Large intestine (tissue), 3 donors: Measurements from ENCODE around the gene PASD1. TPM values are rescaled to one million over a fixed set of nuclear protein-coding genes. Genes with fewer than 3 reads are reported as not detected.

Source experiments
- DNase-seq, 2 donors: peaks; one replicate each; pipeline versions ENCODE4 v3.0.0 to v3.0.0-alpha.2; 2013
- H3K27ac ChIP-seq: one replicate; pipeline ENCODE4 v1.5.1; 2013; ENCODE audit warnings: low read length
- H3K27me3 ChIP-seq: 2 replicates; pipeline ENCODE4 v1.6.1; 2013; ENCODE audit warnings: low read length; ENCODE audit not compliant: control insufficient read depth, insufficient read depth
- H3K36me3 ChIP-seq: 2 replicates; pipeline ENCODE4 v1.6.1; 2013; ENCODE audit warnings: low read length; ENCODE audit not compliant: control insufficient read depth, insufficient read depth
- H3K4me1 ChIP-seq: one replicate; pipeline ENCODE4 v1.6.1; 2013; ENCODE audit warnings: low read length; ENCODE audit not compliant: control insufficient read depth, insufficient read depth
- H3K4me3 ChIP-seq: one replicate; pipeline ENCODE4 v1.5.1; 2013; ENCODE audit warnings: low read length
- H3K9me3 ChIP-seq: one replicate; pipeline ENCODE4 v1.6.1; 2013; ENCODE audit warnings: mild to moderate bottlenecking, low read depth, low read length, moderate library complexity; ENCODE audit not compliant: control insufficient read depth
- WGBS: methylation state at CpG from one replicate; pipeline ENCODE4 v1.1.5; 2013; ENCODE audit warnings: low lambda C conversion rate; ENCODE audit not compliant: insufficient coverage; 5-methylcytosine and 5-hydroxymethylcytosine counted together
- polyA plus RNA-seq: library from polyadenylated mRNA; unstranded; fragments of 120-200 nt; gene quantifications from one replicate; pipeline ENCODE4 v1.2.1, GENCODE V29; 2013

The PASD1 gene
- polyA plus RNA-seq, 1 donor = not detected

- H3K9me3 ChIP-seq = peaks cover 3% of the 10 kb centered on the region
- WGBS = no CpG with 5 or more reads among the region's 1 CpG
- H3K27ac ChIP-seq = no peak overlapping the region
- H3K27me3 ChIP-seq = no peaks in the 10 kb centered on the region
- no peaks in the 10 kb centered on the region for H3K36me3 ChIP-seq
- H3K4me1 ChIP-seq = no peaks in the 10 kb centered on the region
- DNase-seq = no peak
- H3K4me3 ChIP-seq = no peak overlapping the region
Measured at GRCh38 chrX:151604931-151605330, 41.5 kb downstream of the PASD1 start.

- Histone ChIP-seq H3K36me3 (no peaks in the 10 kb centered on the region), H3K27me3 (no peaks in the 10 kb centered on the region), H3K9me3 (no peaks in the 10 kb centered on the region), H3K4me1 (no peaks in the 10 kb centered on the region), H3K27ac (no peak overlapping the region), H3K4me3 (no peak overlapping the region)
- no CpG with 5 or more reads among the region's 5 CpGs for WGBS
- DNase-seq = no peak
Measured at GRCh38 chrX:151609222-151609621, 45.7 kb downstream of the PASD1 start.

- WGBS = no CpG with 5 or more reads among the region's 3 CpGs
- Histone ChIP-seq H3K4me3 (no peak overlapping the region), H3K36me3 (no peaks in the 10 kb centered on the region), H3K27ac (no peak overlapping the region), H3K4me1 (no peaks in the 10 kb centered on the region), H3K9me3 (no peaks in the 10 kb centered on the region), H3K27me3 (no peaks in the 10 kb centered on the region)
- peak in 1 of 2 donors; percentile 1 for DNase-seq
Measured at GRCh38 chrX:151621422-151621821, 57.9 kb downstream of the PASD1 start.

GRCh38 chrX:151624677-151625076 lies 61.2 kb downstream of the PASD1 start:
- no peak overlapping the region for H3K27ac ChIP-seq
- H3K4me1 ChIP-seq = no peaks in the 10 kb centered on the region
- no peaks in the 10 kb centered on the region for H3K9me3 ChIP-seq
- H3K36me3 ChIP-seq = no peaks in the 10 kb centered on the region
- H3K27me3 ChIP-seq = no peaks in the 10 kb centered on the region
- no peak for DNase-seq
- no CpG with 5 or more reads among the region's 2 CpGs for WGBS
- no peak overlapping the region for H3K4me3 ChIP-seq

GRCh38 chrX:151631822-151632221 lies 68.3 kb downstream of the PASD1 start:
- DNase-seq = no peak
- no peaks in the 10 kb centered on the region for H3K36me3 ChIP-seq
- H3K27ac ChIP-seq = no peak overlapping the region
- H3K9me3 ChIP-seq = no peaks in the 10 kb centered on the region
- H3K4me3 ChIP-seq = no peak overlapping the region
- H3K4me1 ChIP-seq = no peaks in the 10 kb centered on the region
- WGBS = no CpG with 5 or more reads among the region's 2 CpGs
- H3K27me3 ChIP-seq = no peaks in the 10 kb centered on the region

GRCh38 chrX:151633157-151633556 lies 69.7 kb downstream of the PASD1 start:
- Histone ChIP-seq H3K9me3 (no peaks in the 10 kb centered on the region), H3K27me3 (no peaks in the 10 kb centered on the region), H3K27ac (no peak overlapping the region), H3K36me3 (no peaks in the 10 kb centered on the region), H3K4me3 (no peak overlapping the region), H3K4me1 (no peaks in the 10 kb centered on the region)
- no peak for DNase-seq
- WGBS = no CpG with 5 or more reads among the region's 4 CpGs

GRCh38 chrX:151634937-151635336 lies 71.5 kb downstream of the PASD1 start:
- no peaks in the 10 kb centered on the region for H3K27me3 ChIP-seq
- WGBS = no CpG with 5 or more reads among the region's 1 CpG
- no peak overlapping the region for H3K27ac ChIP-seq
- no peaks in the 10 kb centered on the region for H3K36me3 ChIP-seq
- no peak for DNase-seq
- H3K4me3 ChIP-seq = no peak overlapping the region
- no peaks in the 10 kb centered on the region for H3K9me3 ChIP-seq
- no peaks in the 10 kb centered on the region for H3K4me1 ChIP-seq

- H3K36me3 ChIP-seq = no peaks in the 10 kb centered on the region
- DNase-seq = no peak
- no peaks in the 10 kb centered on the region for H3K4me1 ChIP-seq
- H3K4me3 ChIP-seq = no peak overlapping the region
- no peak overlapping the region for H3K27ac ChIP-seq
- H3K9me3 ChIP-seq = no peaks in the 10 kb centered on the region
- H3K27me3 ChIP-seq = no peaks in the 10 kb centered on the region
- 76% methylated on average over 3 of the region's 11 CpGs for WGBS
Measured at GRCh38 chrX:151641564-151641963, 78.1 kb downstream of the PASD1 start.

GRCh38 chrX:151675121-151675746 lies 111.8 kb downstream of the PASD1 start:
- Histone ChIP-seq H3K4me3 (no peak overlapping the region), H3K36me3 (no peaks in the 10 kb centered on the region), H3K9me3 (no peaks in the 10 kb centered on the region), H3K27me3 (no peaks in the 10 kb centered on the region), H3K4me1 (no peaks in the 10 kb centered on the region), H3K27ac (no peak overlapping the region)
- no CpG with 5 or more reads among the region's 6 CpGs for WGBS
- no peak for DNase-seq

- no peaks in the 10 kb centered on the region for H3K36me3 ChIP-seq
- H3K27ac ChIP-seq = no peak overlapping the region
- no peaks in the 10 kb centered on the region for H3K4me1 ChIP-seq
- no CpG with 5 or more reads among the region's 4 CpGs for WGBS
- no peak overlapping the region for H3K4me3 ChIP-seq
- DNase-seq = no peak
- H3K27me3 ChIP-seq = no peaks in the 10 kb centered on the region
- H3K9me3 ChIP-seq = no peaks in the 10 kb centered on the region
Measured at GRCh38 chrX:151676196-151676595, 112.7 kb downstream of the PASD1 start.

GRCh38 chrX:151679798-151680402 lies 116.4 kb downstream of the PASD1 start:
- no peak for DNase-seq
- Histone ChIP-seq H3K4me3 (no peak overlapping the region), H3K27me3 (no peaks in the 10 kb centered on the region), H3K4me1 (no peaks in the 10 kb centered on the region), H3K9me3 (no peaks in the 10 kb centered on the region), H3K27ac (no peak overlapping the region), H3K36me3 (no peaks in the 10 kb centered on the region)
- WGBS = 100% methylated on average over 1 of the region's 5 CpGs
